ENCODE results near the gene USP37. TPM values are rescaled to one million over a fixed set of nuclear protein-coding genes. Genes with fewer than 3 reads are reported as not detected.

USP37 gene
- total and polyA plus RNA-seq, 2 of the 13 experiments (the other 11 are each of a cell fraction or from before 2014, with no cell fraction given): 6.5 to 30.6 TPM

- peak; percentile 60 for TF ChIP-seq IRF2 (CRISPR knock-in tag; IDR thresholded peaks at IDR 0.05)
- no peak for TF ChIP-seq ZNF878 (CRISPR knock-in tag; IDR thresholded peaks at IDR 0.05)
- TF ChIP-seq PHF8 (CRISPR knock-in tag; IDR thresholded peaks at IDR 0.05): peak; percentile 60
- TF ChIP-seq FOXP1 (IDR thresholded peaks at IDR 0.05): no peak
- TF ChIP-seq FOXP1 (CRISPR knock-in tag; IDR thresholded peaks at IDR 0.05): peak; percentile 54; the same call in 1 of the 2 replicates
- peak; percentile 98 for TF ChIP-seq SPEN (CRISPR knock-in tag; IDR thresholded peaks at IDR 0.05; ENCODE audit: low read depth)
- peak; percentile 57; the same call in 1 of the 2 replicates for TF ChIP-seq ZBTB42 (CRISPR knock-in tag; IDR thresholded peaks at IDR 0.05)
- no peak; the same call in 1 of the 2 replicates for TF ChIP-seq HOXD1 (CRISPR knock-in tag; IDR thresholded peaks at IDR 0.05)
- TF ChIP-seq HES4 (CRISPR knock-in tag; IDR thresholded peaks at IDR 0.05; ENCODE audit: borderline replicate concordance): 0 out of 2 replicates have a peak, but pooled peaks have one; percentile 34
- no peak for TF ChIP-seq MLLT10 (CRISPR knock-in tag; IDR thresholded peaks at IDR 0.05)
- no peak; the same call in 1 of the 2 replicates for TF ChIP-seq ZNF430 (CRISPR knock-in tag; IDR thresholded peaks at IDR 0.05)
- TF ChIP-seq ZNF460 (CRISPR knock-in tag; IDR thresholded peaks at IDR 0.05; ENCODE audit: borderline replicate concordance): no peak; the same call in 1 of the 2 replicates
- no peak for TF ChIP-seq HCFC1 (IDR thresholded peaks at IDR 0.05; ENCODE audit: low read depth, low read length)
- TF ChIP-seq TFDP1 (CRISPR knock-in tag; IDR thresholded peaks at IDR 0.05; ENCODE audit: borderline replicate concordance): peak; percentile 65
- TF ChIP-seq ZNF704 (CRISPR knock-in tag; IDR thresholded peaks at IDR 0.05; ENCODE audit: borderline replicate concordance): no peak
- peak; percentile 76 for TF ChIP-seq SKI (IDR thresholded peaks at IDR 0.05; ENCODE audit: partially characterized antibody)
- TF ChIP-seq CREBL2 (CRISPR knock-in tag; IDR thresholded peaks at IDR 0.05; ENCODE audit: borderline replicate concordance): no peak
- no peak for TF ChIP-seq LBX2 (CRISPR knock-in tag; IDR thresholded peaks at IDR 0.05; ENCODE audit: borderline replicate concordance)
- no peak for TF ChIP-seq ZNF768 (CRISPR knock-in tag; IDR thresholded peaks at IDR 0.05)
- no peak for TF ChIP-seq ZNF503 (CRISPR knock-in tag; IDR thresholded peaks at IDR 0.05)
- no peak; the same call in 1 of the 2 replicates for TF ChIP-seq ZFYVE20 (CRISPR knock-in tag; IDR thresholded peaks at IDR 0.05; ENCODE audit: borderline replicate concordance, low read depth)
- no peak for TF ChIP-seq ZNF235 (CRISPR knock-in tag; IDR thresholded peaks at IDR 0.05; ENCODE audit: borderline replicate concordance)
- no peak; the same call in 1 of the 2 replicates for TF ChIP-seq DNMT1 (CRISPR knock-in tag; IDR thresholded peaks at IDR 0.05)
Observed at GRCh38 chr2:218400930-218401881, 166.9 kb downstream of the USP37 start (continued).

Measured in HepG2 (cell line).